Measurements from ENCODE around the gene SUMO1.

GRCh38 chr2:202161151-202161835 lies 77.1 kb downstream of the SUMO1 start:
- TF ChIP-seq TAF1 (IDR thresholded peaks at IDR 0.05; ENCODE audit: borderline replicate concordance, insufficient read depth, low read length) (no peak), SIN3A (IDR thresholded peaks at IDR 0.05; ENCODE audit: borderline replicate concordance, insufficient read depth, low read length) (no peak), POLR2AphosphoS5 (IDR thresholded peaks at IDR 0.05; ENCODE audit: low read depth, low read length) (no peak), REST (IDR thresholded peaks at IDR 0.05; ENCODE audit: insufficient read depth in 1 of 2, low read depth in 2 of 2, low read length in 2 of 2) (no peak), FOXP2 (optimal IDR thresholded peaks at IDR 0.05; ENCODE audit: borderline replicate concordance, extremely low read depth, extremely low read length, insufficient read depth) (no peak)

Measured in PFSK-1 (cell line).